Measurements from ENCODE around the gene SLC13A1. TPM values are rescaled to one million over a fixed set of nuclear protein-coding genes. Genes with fewer than 3 reads are reported as not detected.

The SLC13A1 gene, protein sequence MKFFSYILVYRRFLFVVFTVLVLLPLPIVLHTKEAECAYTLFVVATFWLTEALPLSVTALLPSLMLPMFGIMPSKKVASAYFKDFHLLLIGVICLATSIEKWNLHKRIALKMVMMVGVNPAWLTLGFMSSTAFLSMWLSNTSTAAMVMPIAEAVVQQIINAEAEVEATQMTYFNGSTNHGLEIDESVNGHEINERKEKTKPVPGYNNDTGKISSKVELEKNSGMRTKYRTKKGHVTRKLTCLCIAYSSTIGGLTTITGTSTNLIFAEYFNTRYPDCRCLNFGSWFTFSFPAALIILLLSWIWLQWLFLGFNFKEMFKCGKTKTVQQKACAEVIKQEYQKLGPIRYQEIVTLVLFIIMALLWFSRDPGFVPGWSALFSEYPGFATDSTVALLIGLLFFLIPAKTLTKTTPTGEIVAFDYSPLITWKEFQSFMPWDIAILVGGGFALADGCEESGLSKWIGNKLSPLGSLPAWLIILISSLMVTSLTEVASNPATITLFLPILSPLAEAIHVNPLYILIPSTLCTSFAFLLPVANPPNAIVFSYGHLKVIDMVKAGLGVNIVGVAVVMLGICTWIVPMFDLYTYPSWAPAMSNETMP
- not detected for total RNA-seq (2013)
- not detected for polyA plus RNA-seq
- not detected in 2 replicates for polyA minus RNA-seq
- 0 to 1.4 (median 0) reads per million in 11 experiments for total RNA-seq

DNA sequence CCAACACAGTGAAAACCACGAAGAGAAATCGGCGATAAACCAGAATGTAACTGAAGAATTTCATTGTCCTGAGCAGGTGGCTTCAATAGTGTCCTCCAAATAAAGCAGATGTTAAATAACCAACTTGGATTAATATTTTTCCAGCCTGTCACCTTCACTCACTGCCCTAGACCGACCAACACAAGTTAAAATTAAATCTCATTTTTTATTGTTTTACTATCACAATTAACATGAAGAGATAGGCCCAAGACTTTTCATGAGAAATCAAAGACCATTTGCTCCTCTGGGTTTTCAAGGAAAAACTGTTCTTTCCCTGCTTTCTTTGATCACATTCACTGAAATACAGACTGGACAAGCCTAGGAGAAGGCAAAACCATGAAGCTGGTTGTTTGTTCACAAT, at the start of gene SLC13A1:
Gene SLC13A1 (minus strand): TSS at position 87 of the 400 bp plus-strand sequence. CDS start 23 bp downstream, at position 64.
- Mint-ChIP-seq H3K4me3 (no peak within 1 kb of the TSS), H3K27me3 (ENCODE audit: low read depth in 3 of 3) (no peaks in the 10 kb centered on the region), H3K9me3 (peaks cover 0 to 3% (median 0%) of the 10 kb centered on the region in 7 donors), H3K36me3 (no peaks in the 10 kb centered on the region), H3K4me1 (no peaks in the 10 kb centered on the region), H3K27ac (no peak within 1 kb of the TSS)
- Histone ChIP-seq H4K20me1 (ENCODE audit: insufficient read depth, low read length) (no peaks in the 10 kb centered on the region), H3K79me2 (ENCODE audit: insufficient read depth, low read length) (no peaks in the 10 kb centered on the region), H3K27ac (ENCODE audit: low read depth in 1 of 2, low read length in 2 of 2) (no peak within 1 kb of the TSS), H3K4me1 (ENCODE audit: control insufficient read depth in 1 of 2, insufficient read depth in 2 of 2, low read length in 2 of 2) (no peaks in the 10 kb centered on the region), H3K4me2 (replicated peaks; ENCODE audit: extremely low read depth, low read length, poor library complexity, severe bottlenecking) (no peak within 1 kb of the TSS), H3K4me3 (replicated peaks in 1 of 3; ENCODE audit: low read depth in 2 of 3, low read length in 3 of 3) (no peak within 1 kb of the TSS), H2AFZ (ENCODE audit: insufficient read depth, low read depth, low read length, poor library complexity, severe bottlenecking) (no peak within 1 kb of the TSS), H3K9ac (ENCODE audit: insufficient read depth, low read length, poor library complexity, severe bottlenecking) (no peak within 1 kb of the TSS), H3K9me3 (replicated peaks in 1 of 2; ENCODE audit: control insufficient read depth in 1 of 2, insufficient read depth in 1 of 2, low read length in 2 of 2) (no peaks in the 10 kb centered on the region), H3K27me3 (ENCODE audit: control insufficient read depth in 2 of 2, insufficient read depth in 2 of 2, low read length in 2 of 2) (no peaks in the 10 kb centered on the region), H3K36me3 (replicated peaks in 1 of 2; ENCODE audit: control insufficient read depth in 1 of 2, insufficient read depth in 2 of 2, low read length in 2 of 2) (no peaks in the 10 kb centered on the region)
- 33% methylated on average over 1 of the region's 4 CpGs for WGBS (ENCODE audit: insufficient coverage)
- intact Hi-C loops (cut with micrococcal nuclease): no loop called here
- DNase-seq: no peak
- TF ChIP-seq, protein P1, sequence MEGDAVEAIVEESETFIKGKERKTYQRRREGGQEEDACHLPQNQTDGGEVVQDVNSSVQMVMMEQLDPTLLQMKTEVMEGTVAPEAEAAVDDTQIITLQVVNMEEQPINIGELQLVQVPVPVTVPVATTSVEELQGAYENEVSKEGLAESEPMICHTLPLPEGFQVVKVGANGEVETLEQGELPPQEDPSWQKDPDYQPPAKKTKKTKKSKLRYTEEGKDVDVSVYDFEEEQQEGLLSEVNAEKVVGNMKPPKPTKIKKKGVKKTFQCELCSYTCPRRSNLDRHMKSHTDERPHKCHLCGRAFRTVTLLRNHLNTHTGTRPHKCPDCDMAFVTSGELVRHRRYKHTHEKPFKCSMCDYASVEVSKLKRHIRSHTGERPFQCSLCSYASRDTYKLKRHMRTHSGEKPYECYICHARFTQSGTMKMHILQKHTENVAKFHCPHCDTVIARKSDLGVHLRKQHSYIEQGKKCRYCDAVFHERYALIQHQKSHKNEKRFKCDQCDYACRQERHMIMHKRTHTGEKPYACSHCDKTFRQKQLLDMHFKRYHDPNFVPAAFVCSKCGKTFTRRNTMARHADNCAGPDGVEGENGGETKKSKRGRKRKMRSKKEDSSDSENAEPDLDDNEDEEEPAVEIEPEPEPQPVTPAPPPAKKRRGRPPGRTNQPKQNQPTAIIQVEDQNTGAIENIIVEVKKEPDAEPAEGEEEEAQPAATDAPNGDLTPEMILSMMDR (IDR thresholded peaks at IDR 0.05): no peak

DNA sequence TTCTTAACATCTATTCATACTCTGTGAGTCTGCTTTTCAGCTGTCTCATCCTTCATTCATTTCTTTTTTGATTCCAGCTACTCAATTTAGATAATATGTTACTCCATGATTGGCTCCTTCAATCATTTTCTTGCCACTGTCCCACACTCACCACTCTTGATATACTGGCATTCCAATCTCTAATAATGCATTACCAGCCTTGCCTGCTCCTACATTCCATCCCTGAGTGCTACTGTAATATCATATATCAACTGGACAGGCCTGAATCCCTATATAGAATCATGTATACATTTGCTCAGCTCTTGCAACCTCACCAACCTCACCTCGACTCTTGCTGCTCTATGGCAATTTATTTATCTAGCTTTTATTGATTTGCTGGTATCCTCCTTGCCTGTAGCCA, 45.0 kb upstream of the SLC13A1 start:
- Histone ChIP-seq H2AFZ (ENCODE audit: insufficient read depth, low read depth, low read length, poor library complexity, severe bottlenecking) (no peak overlapping the region), H3K27me3 (ENCODE audit: control insufficient read depth in 2 of 2, insufficient read depth in 2 of 2, low read length in 2 of 2) (no peaks in the 10 kb centered on the region), H3K9me3 (replicated peaks in 1 of 2; ENCODE audit: control insufficient read depth in 1 of 2, insufficient read depth in 1 of 2, low read length in 2 of 2) (no peaks in the 10 kb centered on the region), H3K4me1 (ENCODE audit: control insufficient read depth in 1 of 2, insufficient read depth in 2 of 2, low read length in 2 of 2) (no peaks in the 10 kb centered on the region), H4K20me1 (ENCODE audit: insufficient read depth, low read length) (no peaks in the 10 kb centered on the region), H3K27ac (ENCODE audit: low read depth in 1 of 2, low read length in 2 of 2) (no peak overlapping the region), H3K79me2 (ENCODE audit: insufficient read depth, low read length) (no peaks in the 10 kb centered on the region), H3K9ac (ENCODE audit: insufficient read depth, low read length, poor library complexity, severe bottlenecking) (no peak overlapping the region), H3K4me2 (replicated peaks; ENCODE audit: extremely low read depth, low read length, poor library complexity, severe bottlenecking) (no peak overlapping the region), H3K4me3 (replicated peaks in 1 of 3; ENCODE audit: low read depth in 2 of 3, low read length in 3 of 3) (no peak overlapping the region), H3K36me3 (replicated peaks in 1 of 2; ENCODE audit: control insufficient read depth in 1 of 2, insufficient read depth in 2 of 2, low read length in 2 of 2) (no peaks in the 10 kb centered on the region)
- no peak for DNase-seq
- Mint-ChIP-seq H3K4me3 (no peak overlapping the region), H3K4me1 (no peaks in the 10 kb centered on the region), H3K9me3 (peaks cover 0 to 3% (median 0%) of the 10 kb centered on the region in 7 donors), H3K27me3 (ENCODE audit: low read depth in 3 of 3) (no peaks in the 10 kb centered on the region), H3K36me3 (no peaks in the 10 kb centered on the region), H3K27ac (no peak overlapping the region)
- intact Hi-C loops (cut with micrococcal nuclease): no loop called here
- TF ChIP-seq, protein P1 (IDR thresholded peaks at IDR 0.05): no peak
- WGBS (ENCODE audit: insufficient coverage): no CpG with 5 or more reads among the region's 1 CpG

Data from CD14-positive monocyte (primary cell).